ENCODE results near the gene ZNF598. TPM values are rescaled to one million over a fixed set of nuclear protein-coding genes. Genes with fewer than 3 reads are reported as not detected.

The ZNF598 gene
- total and polyA plus RNA-seq, 2 of the 13 experiments (the other 11 are each of a cell fraction or from before 2014, with no cell fraction given) = 13.5 to 14.2 TPM

- H3K36me3 ChIP-seq (replicated peaks in 1 of 2; ENCODE audit: control insufficient read depth in 1 of 2, insufficient read depth in 2 of 2, low read length in 2 of 2) = no peaks in the 10 kb centered on the region
- H2AFZ ChIP-seq (ENCODE audit: low read length) = peak overlapping the region; percentile 54
- FAIRE-seq (no peak), ATAC-seq (no peak), DNase-seq (ENCODE audit: low spot score) (no peak)
- peak overlapping the region; percentile 58; the same call in 1 of the 2 replicates for H3K9ac ChIP-seq (ENCODE audit: insufficient read depth, low read depth, low read length)
- H3K9me3 ChIP-seq (ENCODE audit: low read length) = no peaks in the 10 kb centered on the region
- no TSS peak for BruUV-seq (replicated peaks)
- intact Hi-C loops (cut with micrococcal nuclease; ENCODE audit: unreplicated experiment) = no loop called here
- 0 out of 2 replicates have a peak, but pooled peaks cover 7% of the 10 kb centered on the region for H4K20me1 ChIP-seq (ENCODE audit: insufficient read depth, low read length)
- in situ Hi-C loops (cut with HindIII; ENCODE audit: extremely low pct_ligation_motif_present, low pct_unique_long_range_greater_than_20kb) = loop anchor here (5.0 kb wide), 3 partner anchors 33 to 123 kb away; partner anchors contain the start of gene RAB26
- ChIA-PET CTCF (ENCODE audit: low intra/inter-chr PET ratio, low total read pairs) (interaction anchor here (1.8 to 1.9 kb wide), 2 partner anchors 23 to 32 kb away, joined by 7 to 15 read pairs; partner anchors contain the start of genes NTHL1 and TSC2), POLR2A (interaction anchor here (1.0 to 6.2 kb wide), 8 partner anchors 9 to 131 kb away, joined by 3 to 62 read pairs (median 6); partner anchors contain the start of genes NTHL1, RPS2, TRAF7 and TSC2)
- H3K4me2 ChIP-seq (ENCODE audit: low read depth, low read length) = peak overlapping the region; percentile 75
- H3K27me3 ChIP-seq (ENCODE audit: control insufficient read depth in 1 of 2, insufficient read depth in 2 of 2, low read length in 2 of 2) = peaks cover 3 to 27% of the 10 kb centered on the region in 2 experiments; a peak in 4 of 5 replicates
- H3K4me3 ChIP-seq (replicated peaks in 1 of 3; ENCODE audit: insufficient read depth in 1 of 3, low read depth in 2 of 3, low read length in 3 of 3) = peak overlapping the region; percentile 42 to 68 (median 49)
- peaks cover 76% of the 10 kb centered on the region for H3K4me1 ChIP-seq (ENCODE audit: insufficient read depth, low read length)
- H3K27ac ChIP-seq (ENCODE audit: extremely low read length, insufficient read depth, low read length) = no peak overlapping the region
- peaks cover 3% of the 10 kb centered on the region for H3K79me2 ChIP-seq (ENCODE audit: insufficient read depth, low read length)
- 16% methylated on average over 12 of the region's 12 CpGs for WGBS (ENCODE audit: low lambda C conversion rate)
- TF ChIP-seq AHR (CRISPR knock-in tag; IDR thresholded peaks at IDR 0.05) (no peak), SP140L (CRISPR knock-in tag; IDR thresholded peaks at IDR 0.05; ENCODE audit: borderline replicate concordance) (no peak), TBX2 (CRISPR knock-in tag; IDR thresholded peaks at IDR 0.05; ENCODE audit: borderline replicate concordance) (no peak), KLF9 (CRISPR knock-in tag; IDR thresholded peaks at IDR 0.05; ENCODE audit: low read depth) (no peak), NR2F6 (IDR thresholded peaks at IDR 0.05) (no peak), NR2F6 (CRISPR knock-in tag; IDR thresholded peaks at IDR 0.05) (peak; percentile 14; the same call in 1 of the 2 replicates), MEIS1 (CRISPR knock-in tag; IDR thresholded peaks at IDR 0.05; ENCODE audit: borderline replicate concordance) (no peak), ZNF160 (CRISPR knock-in tag; IDR thresholded peaks at IDR 0.05) (no peak), STAT5B (CRISPR knock-in tag; IDR thresholded peaks at IDR 0.05) (no peak), ZBTB38 (CRISPR knock-in tag; IDR thresholded peaks at IDR 0.05) (no peak), PHF5A (CRISPR knock-in tag; IDR thresholded peaks at IDR 0.05; ENCODE audit: low read depth, unreplicated experiment) (no peak), ZNF703 (CRISPR knock-in tag; IDR thresholded peaks at IDR 0.05; ENCODE audit: borderline replicate concordance) (no peak), KLF11 (CRISPR knock-in tag; IDR thresholded peaks at IDR 0.05) (no peak), ZNF644 (CRISPR knock-in tag; IDR thresholded peaks at IDR 0.05; ENCODE audit: low read depth) (no peak), ZNF549 (CRISPR knock-in tag; IDR thresholded peaks at IDR 0.05) (no peak), HIVEP1 (CRISPR knock-in tag; IDR thresholded peaks at IDR 0.05) (no peak)
- TF ChIP-seq, protein P1, sequence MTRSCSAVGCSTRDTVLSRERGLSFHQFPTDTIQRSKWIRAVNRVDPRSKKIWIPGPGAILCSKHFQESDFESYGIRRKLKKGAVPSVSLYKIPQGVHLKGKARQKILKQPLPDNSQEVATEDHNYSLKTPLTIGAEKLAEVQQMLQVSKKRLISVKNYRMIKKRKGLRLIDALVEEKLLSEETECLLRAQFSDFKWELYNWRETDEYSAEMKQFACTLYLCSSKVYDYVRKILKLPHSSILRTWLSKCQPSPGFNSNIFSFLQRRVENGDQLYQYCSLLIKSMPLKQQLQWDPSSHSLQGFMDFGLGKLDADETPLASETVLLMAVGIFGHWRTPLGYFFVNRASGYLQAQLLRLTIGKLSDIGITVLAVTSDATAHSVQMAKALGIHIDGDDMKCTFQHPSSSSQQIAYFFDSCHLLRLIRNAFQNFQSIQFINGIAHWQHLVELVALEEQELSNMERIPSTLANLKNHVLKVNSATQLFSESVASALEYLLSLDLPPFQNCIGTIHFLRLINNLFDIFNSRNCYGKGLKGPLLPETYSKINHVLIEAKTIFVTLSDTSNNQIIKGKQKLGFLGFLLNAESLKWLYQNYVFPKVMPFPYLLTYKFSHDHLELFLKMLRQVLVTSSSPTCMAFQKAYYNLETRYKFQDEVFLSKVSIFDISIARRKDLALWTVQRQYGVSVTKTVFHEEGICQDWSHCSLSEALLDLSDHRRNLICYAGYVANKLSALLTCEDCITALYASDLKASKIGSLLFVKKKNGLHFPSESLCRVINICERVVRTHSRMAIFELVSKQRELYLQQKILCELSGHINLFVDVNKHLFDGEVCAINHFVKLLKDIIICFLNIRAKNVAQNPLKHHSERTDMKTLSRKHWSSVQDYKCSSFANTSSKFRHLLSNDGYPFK (CRISPR knock-in tag; IDR thresholded peaks at IDR 0.05; ENCODE audit: borderline replicate concordance) = no peak
- TF ChIP-seq, protein P2, sequence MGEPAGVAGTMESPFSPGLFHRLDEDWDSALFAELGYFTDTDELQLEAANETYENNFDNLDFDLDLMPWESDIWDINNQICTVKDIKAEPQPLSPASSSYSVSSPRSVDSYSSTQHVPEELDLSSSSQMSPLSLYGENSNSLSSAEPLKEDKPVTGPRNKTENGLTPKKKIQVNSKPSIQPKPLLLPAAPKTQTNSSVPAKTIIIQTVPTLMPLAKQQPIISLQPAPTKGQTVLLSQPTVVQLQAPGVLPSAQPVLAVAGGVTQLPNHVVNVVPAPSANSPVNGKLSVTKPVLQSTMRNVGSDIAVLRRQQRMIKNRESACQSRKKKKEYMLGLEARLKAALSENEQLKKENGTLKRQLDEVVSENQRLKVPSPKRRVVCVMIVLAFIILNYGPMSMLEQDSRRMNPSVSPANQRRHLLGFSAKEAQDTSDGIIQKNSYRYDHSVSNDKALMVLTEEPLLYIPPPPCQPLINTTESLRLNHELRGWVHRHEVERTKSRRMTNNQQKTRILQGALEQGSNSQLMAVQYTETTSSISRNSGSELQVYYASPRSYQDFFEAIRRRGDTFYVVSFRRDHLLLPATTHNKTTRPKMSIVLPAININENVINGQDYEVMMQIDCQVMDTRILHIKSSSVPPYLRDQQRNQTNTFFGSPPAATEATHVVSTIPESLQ (CRISPR knock-in tag; conservative IDR thresholded peaks at IDR 0.05) = no peak
- TF ChIP-seq, protein P3, sequence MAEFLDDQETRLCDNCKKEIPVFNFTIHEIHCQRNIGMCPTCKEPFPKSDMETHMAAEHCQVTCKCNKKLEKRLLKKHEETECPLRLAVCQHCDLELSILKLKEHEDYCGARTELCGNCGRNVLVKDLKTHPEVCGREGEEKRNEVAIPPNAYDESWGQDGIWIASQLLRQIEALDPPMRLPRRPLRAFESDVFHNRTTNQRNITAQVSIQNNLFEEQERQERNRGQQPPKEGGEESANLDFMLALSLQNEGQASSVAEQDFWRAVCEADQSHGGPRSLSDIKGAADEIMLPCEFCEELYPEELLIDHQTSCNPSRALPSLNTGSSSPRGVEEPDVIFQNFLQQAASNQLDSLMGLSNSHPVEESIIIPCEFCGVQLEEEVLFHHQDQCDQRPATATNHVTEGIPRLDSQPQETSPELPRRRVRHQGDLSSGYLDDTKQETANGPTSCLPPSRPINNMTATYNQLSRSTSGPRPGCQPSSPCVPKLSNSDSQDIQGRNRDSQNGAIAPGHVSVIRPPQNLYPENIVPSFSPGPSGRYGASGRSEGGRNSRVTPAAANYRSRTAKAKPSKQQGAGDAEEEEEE (CRISPR knock-in tag; IDR thresholded peaks at IDR 0.05; ENCODE audit: borderline replicate concordance) = no peak
Observed at GRCh38 chr16:2024032-2024420, 14.4 kb upstream of the ZNF598 start.

Data from HepG2 (cell line).